ENCODE results near the gene PLD5. TPM values are rescaled to one million over a fixed set of nuclear protein-coding genes. Genes with fewer than 3 reads are reported as not detected.

Gene PLD5
- total and polyA plus RNA-seq, 2 of the 13 experiments (the other 11 are each of a cell fraction or from before 2014, with no cell fraction given): not detected

- BruUV-seq (replicated peaks): no TSS peak
- Histone ChIP-seq H3K4me2 (ENCODE audit: low read depth, low read length) (no peak overlapping the region), H3K4me3 (replicated peaks in 1 of 3; ENCODE audit: insufficient read depth in 1 of 3, low read depth in 2 of 3, low read length in 3 of 3) (no peak overlapping the region), H3K36me3 (replicated peaks in 1 of 2; ENCODE audit: control insufficient read depth in 1 of 2, insufficient read depth in 2 of 2, low read length in 2 of 2) (no peaks in the 10 kb centered on the region), H3K9ac (ENCODE audit: insufficient read depth, low read depth, low read length) (no peak overlapping the region), H3K79me2 (ENCODE audit: insufficient read depth, low read length) (no peaks in the 10 kb centered on the region), H3K4me1 (ENCODE audit: insufficient read depth, low read length) (no peaks in the 10 kb centered on the region), H3K27me3 (ENCODE audit: control insufficient read depth in 1 of 2, insufficient read depth in 2 of 2, low read length in 2 of 2) (no peaks in the 10 kb centered on the region), H3K27ac (ENCODE audit: extremely low read length, insufficient read depth, low read length) (no peak overlapping the region), H4K20me1 (ENCODE audit: insufficient read depth, low read length) (no peaks in the 10 kb centered on the region), H3K9me3 (ENCODE audit: low read length) (no peaks in the 10 kb centered on the region), H2AFZ (ENCODE audit: low read length) (no peak overlapping the region)
- in situ Hi-C loops (cut with HindIII; ENCODE audit: extremely low pct_ligation_motif_present, low pct_unique_long_range_greater_than_20kb): no loop called here
- no peak for ATAC-seq
- TF ChIP-seq SIN3B (IDR thresholded peaks at IDR 0.05; ENCODE audit: low read length) (no peak), ZNF879 (CRISPR knock-in tag; IDR thresholded peaks at IDR 0.05) (no peak), ZNF569 (CRISPR knock-in tag; IDR thresholded peaks at IDR 0.05; ENCODE audit: borderline replicate concordance) (no peak), MXD3 (CRISPR knock-in tag; IDR thresholded peaks at IDR 0.05) (no peak), ZFP37 (CRISPR knock-in tag; IDR thresholded peaks at IDR 0.05; ENCODE audit: borderline replicate concordance) (no peak), ZNF784 (CRISPR knock-in tag; IDR thresholded peaks at IDR 0.05; ENCODE audit: borderline replicate concordance) (no peak), POGZ (CRISPR knock-in tag; IDR thresholded peaks at IDR 0.05) (no peak), ZNF20 (CRISPR knock-in tag; IDR thresholded peaks at IDR 0.05) (no peak), SMARCE1 (IDR thresholded peaks at IDR 0.05; ENCODE audit: borderline replicate concordance) (no peak), ZNF850 (CRISPR knock-in tag; conservative IDR thresholded peaks at IDR 0.05) (no peak), PAWR (CRISPR knock-in tag; IDR thresholded peaks at IDR 0.05; ENCODE audit: borderline replicate concordance) (no peak), HES4 (CRISPR knock-in tag; IDR thresholded peaks at IDR 0.05; ENCODE audit: borderline replicate concordance) (no peak)
- CTCF ChIA-PET (ENCODE audit: low intra/inter-chr PET ratio, low total read pairs): no interaction called here
- FAIRE-seq: no peak
- intact Hi-C loops (cut with micrococcal nuclease; ENCODE audit: unreplicated experiment): no loop called here
- POLR2A ChIA-PET: no interaction called here
- 40% methylated on average over 7 of the region's 7 CpGs for WGBS (ENCODE audit: low lambda C conversion rate)
- DNase-seq (ENCODE audit: low spot score): no peak
Measured at GRCh38 chr1:242196101-242196500, 328.4 kb downstream of the PLD5 start.
